ENCODE measurements around the gene CFAP54.

Gene CFAP54

GRCh38 chr12:96919510-96920210, 430.3 kb downstream of the CFAP54 start:
- no peak for TF ChIP-seq POLR2AphosphoS5 (IDR thresholded peaks at IDR 0.05; ENCODE audit: low read depth, low read length)
- no peak for TF ChIP-seq SIN3A (IDR thresholded peaks at IDR 0.05; ENCODE audit: borderline replicate concordance, insufficient read depth, low read length)
- no peak for TF ChIP-seq FOXP2 (optimal IDR thresholded peaks at IDR 0.05; ENCODE audit: borderline replicate concordance, extremely low read depth, extremely low read length, insufficient read depth)
- no peak for TF ChIP-seq REST (IDR thresholded peaks at IDR 0.05; ENCODE audit: insufficient read depth in 1 of 2, low read depth in 2 of 2, low read length in 2 of 2)
- TF ChIP-seq TAF1 (IDR thresholded peaks at IDR 0.05; ENCODE audit: borderline replicate concordance, insufficient read depth, low read length), result no peak
